Testis (tissue), 3 donors: ENCODE results near the gene HGD. TPM values are rescaled to one million over a fixed set of nuclear protein-coding genes. Genes with fewer than 3 reads are reported as not detected.
A peak's percentile ranks its signal among the peaks of the same experiment; 100 is the strongest.

Experiments used
- DNase-seq: peaks from one replicate; pipeline ENCODE4 v3.0.0-alpha.2; 2019
- H3K27ac ChIP-seq, 2 donors: fragments of 200-600 bp; sonication (generic); one replicate each; pipeline ENCODE4 v1.5.1; 2019
- H3K27me3 ChIP-seq: fragments of 200-600 bp; sonication (generic); one replicate; pipeline ENCODE4 v1.5.1; 2019
- H3K36me3 ChIP-seq: fragments of 200-600 bp; sonication (generic); one replicate; pipeline ENCODE4 v1.5.1; 2017; ENCODE audit warnings: low read depth; ENCODE audit errors: missing control alignments
- H3K4me1 ChIP-seq: fragments of 200-600 bp; sonication (generic); one replicate; pipeline ENCODE4 v1.5.1; 2019
- H3K4me3 ChIP-seq, 2 donors: fragments of 200-600 bp; sonication (generic); one replicate each; pipeline ENCODE4 v1.5.1; 2017 to 2019
- H3K9me3 ChIP-seq: fragments of 200-600 bp; sonication (generic); one replicate; pipeline ENCODE4 v1.5.1; 2017
- CTCF ChIP-seq, 3 experiments: fragments of 450-650 bp in 2 of 3; fragments of 200-600 bp in 1 of 3; sonication (generic) in 1 of 3; IDR thresholded peaks; one replicate each; pipeline ENCODE4 v1.5.1; 2016 to 2019; ENCODE audit warnings: antibody characterized with exemption in 3 of 3, mild to moderate bottlenecking in 2 of 3, moderate library complexity in 1 of 3
- POLR2A ChIP-seq: fragments of 450-650 bp; IDR thresholded peaks from one replicate; pipeline ENCODE4 v1.6.1; 2017; ENCODE audit warnings: antibody characterized with exemption, mild to moderate bottlenecking, moderate library complexity
- WGBS, 2 donors: methylation state at CpG; one replicate each; pipeline ENCODE4 v1.1.5; 2018; 5-methylcytosine and 5-hydroxymethylcytosine counted together
- intact Hi-C: fragments of 100-400 bp; cut with DNase I; formaldehyde crosslinking; loops from one replicate; pipeline ENCODE4 v1.15.1; 2023; ENCODE audit warnings: low total_unique reads
- polyA plus RNA-seq: library from polyadenylated mRNA; stranded (reverse); fragments of 350-450 nt; fragmentation: Illumina TruSeq; extraction: RNeasy Lipid Tissue Mini Kit (QIAGEN cat#74804); gene quantifications from one replicate; pipeline ENCODE4 v1.2.3, GENCODE V29; 2014; ENCODE audit warnings: low read depth, low replicate concordance; ENCODE audit not compliant: insufficient read depth
- total RNA-seq, 2 donors: library from RNA; depleted of rRNA; stranded (reverse); fragments of >200 nt; gene quantifications; one replicate each; pipeline ENCODE4 v1.2.3, GENCODE V29; 2016

HGD gene
- total and polyA plus RNA-seq, 3 donors from 2014 or later: 1.2 to 1.6 (median 1.4) TPM

- intact Hi-C loops: no loop called here
- no peak overlapping the region for H3K27ac ChIP-seq
- TF ChIP-seq CTCF (IDR thresholded peaks at IDR 0.05): no peak
- no peak for TF ChIP-seq POLR2A
- DNase-seq: no peak
- no peak overlapping the region for H3K4me3 ChIP-seq
- no peaks in the 10 kb centered on the region for H3K27me3 ChIP-seq
- H3K36me3 ChIP-seq: no peaks in the 10 kb centered on the region
- no peaks in the 10 kb centered on the region for H3K4me1 ChIP-seq
- no peaks in the 10 kb centered on the region for H3K9me3 ChIP-seq
Observed at GRCh38 chr3:120713262-120713661, 31.2 kb upstream of the HGD start.

GRCh38 chr3:120710369-120710768 is 28.3 kb upstream of the HGD start:
- Histone ChIP-seq H3K36me3 (no peaks in the 10 kb centered on the region), H3K4me3 (no peak overlapping the region), H3K27me3 (no peaks in the 10 kb centered on the region), H3K27ac (no peak overlapping the region), H3K9me3 (no peaks in the 10 kb centered on the region), H3K4me1 (no peaks in the 10 kb centered on the region)
- intact Hi-C loops: no loop called here
- TF ChIP-seq POLR2A (no peak), CTCF (IDR thresholded peaks at IDR 0.05) (no peak)
- DNase-seq: no peak
- WGBS, 2 donors: 88 to 98% methylated on average over 1 of the region's 1 CpG

- no peak for TF ChIP-seq CTCF (IDR thresholded peaks at IDR 0.05)
- no peak for TF ChIP-seq POLR2A
- H3K36me3 ChIP-seq: no peaks in the 10 kb centered on the region
- DNase-seq: no peak
- no peaks in the 10 kb centered on the region for H3K4me1 ChIP-seq
- no peaks in the 10 kb centered on the region for H3K27me3 ChIP-seq
- H3K9me3 ChIP-seq: no peaks in the 10 kb centered on the region
- H3K4me3 ChIP-seq: no peak overlapping the region
- no peak overlapping the region for H3K27ac ChIP-seq
- intact Hi-C loops: no loop called here
Observed at GRCh38 chr3:120708408-120708807, 26.4 kb upstream of the HGD start.

GRCh38 chr3:120706950-120707349 is 24.9 kb upstream of the HGD start:
- no peak for TF ChIP-seq POLR2A
- TF ChIP-seq CTCF (IDR thresholded peaks at IDR 0.05): no peak
- no peak overlapping the region for H3K27ac ChIP-seq
- no peaks in the 10 kb centered on the region for H3K27me3 ChIP-seq
- DNase-seq: no peak
- no peaks in the 10 kb centered on the region for H3K4me1 ChIP-seq
- intact Hi-C loops: no loop called here
- no peaks in the 10 kb centered on the region for H3K9me3 ChIP-seq
- no peak overlapping the region for H3K4me3 ChIP-seq
- H3K36me3 ChIP-seq: no peaks in the 10 kb centered on the region

GRCh38 chr3:120705884-120706582 is 24.0 kb upstream of the HGD start:
- intact Hi-C loops: no loop called here
- peak; percentile 23 for DNase-seq
- Histone ChIP-seq H3K27me3 (no peaks in the 10 kb centered on the region), H3K27ac (no peak overlapping the region), H3K9me3 (no peaks in the 10 kb centered on the region), H3K4me3 (no peak overlapping the region), H3K36me3 (no peaks in the 10 kb centered on the region), H3K4me1 (no peaks in the 10 kb centered on the region)
- 69 to 78% methylated on average over 5 of the region's 5 CpGs for WGBS, 2 donors
- no peak for TF ChIP-seq CTCF (IDR thresholded peaks at IDR 0.05)
- no peak for TF ChIP-seq POLR2A
